HUES6 (cell line): ENCODE data around the gene NUMBL.

Experiments
- H3K27ac ChIP-seq: 2 replicates; pipeline ENCODE4 v1.7.0; 2013; ENCODE audit warnings: low read depth, mild to moderate bottlenecking, low read length, inconsistent platforms
- H3K27me3 ChIP-seq: 2 replicates; pipeline ENCODE4 v1.6.1; 2013; ENCODE audit warnings: low read length; ENCODE audit not compliant: control insufficient read depth, insufficient read depth
- H3K36me3 ChIP-seq: 2 replicates; pipeline ENCODE4 v1.6.1; 2013; ENCODE audit warnings: low read length; ENCODE audit not compliant: control insufficient read depth, insufficient read depth
- H3K4me1 ChIP-seq: 2 replicates; pipeline ENCODE4 v1.6.1; 2013; ENCODE audit warnings: low read length; ENCODE audit not compliant: control insufficient read depth, insufficient read depth
- H3K4me3 ChIP-seq: 2 replicates; pipeline ENCODE4 v1.5.1; 2013; ENCODE audit warnings: low read depth, low read length
- H3K9ac ChIP-seq: one replicate; pipeline ENCODE4 v1.6.1; 2013; ENCODE audit warnings: mild to moderate bottlenecking, low read length
- H3K9me3 ChIP-seq: 2 replicates; pipeline ENCODE4 v1.6.1; 2013; ENCODE audit warnings: low read depth, low read length; ENCODE audit not compliant: control insufficient read depth, insufficient read depth

The NUMBL gene

DNA sequence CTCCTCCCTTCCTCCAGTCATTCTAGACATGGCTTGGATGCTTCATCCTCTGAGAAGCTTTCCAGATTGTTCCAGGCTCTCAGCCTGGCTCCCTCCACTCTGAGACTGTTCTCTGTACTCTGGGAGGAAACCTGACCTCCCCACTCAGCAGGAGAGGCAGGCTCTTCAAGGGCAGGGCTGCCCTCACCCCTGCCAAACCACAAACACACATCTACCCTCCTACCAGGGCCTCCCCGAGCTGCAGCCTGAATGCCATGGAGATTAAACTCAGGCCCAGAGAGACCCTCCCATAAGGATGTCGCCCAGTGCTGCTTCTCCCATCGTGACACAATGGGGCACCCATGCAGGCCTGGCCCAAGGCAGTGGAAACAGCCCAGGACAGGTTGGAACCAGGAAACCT is 16.2 kb downstream of the NUMBL start:
- Histone ChIP-seq H3K9ac (no peak overlapping the region), H3K27ac (no peak overlapping the region), H3K4me1 (no peaks in the 10 kb centered on the region), H3K36me3 (peaks cover 86% of the 10 kb centered on the region), H3K27me3 (no peaks in the 10 kb centered on the region), H3K9me3 (no peaks in the 10 kb centered on the region), H3K4me3 (no peak overlapping the region)

DNA sequence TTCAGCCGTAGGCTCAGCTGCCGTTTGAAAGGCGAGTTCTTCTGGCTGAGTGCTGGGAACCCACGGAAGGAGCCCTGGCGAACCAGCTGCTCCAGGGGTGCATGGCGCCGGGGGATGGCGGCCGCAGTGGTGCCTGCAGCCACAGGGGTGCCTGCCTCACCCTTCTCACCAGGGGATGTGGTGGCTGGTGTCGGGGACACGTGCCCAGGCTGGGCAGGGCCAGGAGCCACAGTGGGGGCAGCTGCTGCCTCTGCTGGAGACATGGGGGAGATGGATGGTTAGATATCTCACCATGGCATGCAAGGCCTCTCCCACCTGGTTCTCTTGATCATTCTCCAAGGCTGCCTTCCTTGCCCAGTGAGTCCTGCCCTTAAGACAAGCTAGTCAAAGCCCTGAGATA is 17.1 kb downstream of the NUMBL start:
- Histone ChIP-seq H3K9me3 (no peaks in the 10 kb centered on the region), H3K4me3 (no peak overlapping the region), H3K27ac (no peak overlapping the region), H3K36me3 (peaks cover 88% of the 10 kb centered on the region), H3K9ac (no peak overlapping the region), H3K4me1 (no peaks in the 10 kb centered on the region), H3K27me3 (no peaks in the 10 kb centered on the region)

DNA sequence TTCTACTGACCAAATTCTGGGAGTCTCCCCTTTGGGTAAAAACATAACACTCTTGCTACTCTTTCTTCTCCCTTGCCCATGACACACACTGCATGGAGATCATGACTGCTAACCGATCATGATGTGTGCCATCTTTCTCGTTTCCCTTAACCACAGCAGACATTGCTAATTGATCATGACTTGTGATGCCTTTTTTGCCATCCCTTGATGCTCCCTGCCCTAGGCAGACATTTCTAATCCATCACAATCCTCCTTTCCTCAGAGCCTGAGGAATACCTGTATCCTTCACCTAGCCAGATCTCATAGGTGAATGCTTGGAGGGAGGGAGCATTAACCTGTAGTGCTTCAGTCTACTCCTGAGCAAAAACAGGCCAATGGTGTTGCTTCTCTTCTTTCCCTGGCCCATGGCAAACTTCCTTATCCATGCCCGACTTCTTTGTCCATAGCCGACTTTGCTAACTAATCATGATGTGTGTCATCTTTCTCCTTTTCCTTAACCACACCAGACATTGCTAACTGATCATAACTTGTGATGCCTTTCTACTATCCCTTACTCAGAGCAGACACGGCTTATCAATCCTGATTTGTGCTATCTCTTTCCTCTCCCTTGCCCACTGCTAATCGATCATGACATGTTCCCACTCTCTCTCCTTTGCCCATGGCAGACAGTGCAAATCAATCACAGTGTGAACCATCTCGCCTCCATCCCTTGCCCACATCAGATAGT is 17.7 kb downstream of the NUMBL start:
- Histone ChIP-seq H3K9ac (no peak overlapping the region), H3K4me3 (no peak overlapping the region), H3K27ac (no peak overlapping the region), H3K27me3 (no peaks in the 10 kb centered on the region), H3K4me1 (no peaks in the 10 kb centered on the region), H3K36me3 (peaks cover 88% of the 10 kb centered on the region), H3K9me3 (no peaks in the 10 kb centered on the region)

DNA sequence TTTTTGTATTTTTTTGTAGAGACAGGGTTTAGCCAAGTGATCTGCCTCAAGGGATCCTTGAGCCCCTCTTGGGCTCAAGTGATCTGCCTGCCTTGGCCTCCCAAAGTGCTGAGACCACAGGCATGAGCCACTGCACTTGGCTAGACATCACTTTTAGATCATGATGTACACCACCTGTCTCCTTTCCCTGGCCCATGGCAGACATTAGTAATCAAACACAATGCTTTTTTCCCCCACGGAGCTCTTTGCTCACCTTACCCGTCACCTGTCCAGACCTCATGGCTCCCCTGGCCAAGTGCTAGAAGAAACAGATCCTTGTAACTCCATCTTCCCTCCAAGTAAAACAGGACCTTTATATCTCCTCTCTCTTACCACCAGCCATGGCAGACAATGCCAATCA is 18.4 kb downstream of the NUMBL start:
- Histone ChIP-seq H3K4me3 (no peak overlapping the region), H3K27me3 (no peaks in the 10 kb centered on the region), H3K27ac (no peak overlapping the region), H3K36me3 (peaks cover 89% of the 10 kb centered on the region), H3K4me1 (no peaks in the 10 kb centered on the region), H3K9ac (no peak overlapping the region), H3K9me3 (no peaks in the 10 kb centered on the region)

DNA sequence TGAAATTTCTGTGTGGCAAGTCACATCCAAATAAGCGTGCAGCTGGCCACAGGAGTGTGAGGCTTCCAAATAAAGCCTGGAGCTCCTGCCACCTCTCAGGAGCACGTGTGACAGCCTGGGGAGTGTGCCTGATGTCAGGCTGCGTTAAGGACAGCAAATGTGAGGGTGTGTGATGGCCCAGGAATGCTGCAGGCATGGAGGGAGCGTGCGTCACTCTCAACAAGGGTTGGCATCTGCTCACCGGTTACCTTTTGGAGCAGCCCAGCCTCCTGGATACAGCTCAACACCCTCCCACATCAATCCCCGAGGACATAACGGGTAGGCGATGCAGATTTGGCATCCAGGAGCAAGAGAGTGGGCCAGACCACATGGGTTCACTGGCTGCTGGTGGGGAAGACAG is 19.0 kb downstream of the NUMBL start:
- Histone ChIP-seq H3K9me3 (no peaks in the 10 kb centered on the region), H3K36me3 (peaks cover 88% of the 10 kb centered on the region), H3K4me1 (no peaks in the 10 kb centered on the region), H3K27me3 (no peaks in the 10 kb centered on the region), H3K9ac (no peak overlapping the region), H3K4me3 (no peak overlapping the region), H3K27ac (no peak overlapping the region)

DNA sequence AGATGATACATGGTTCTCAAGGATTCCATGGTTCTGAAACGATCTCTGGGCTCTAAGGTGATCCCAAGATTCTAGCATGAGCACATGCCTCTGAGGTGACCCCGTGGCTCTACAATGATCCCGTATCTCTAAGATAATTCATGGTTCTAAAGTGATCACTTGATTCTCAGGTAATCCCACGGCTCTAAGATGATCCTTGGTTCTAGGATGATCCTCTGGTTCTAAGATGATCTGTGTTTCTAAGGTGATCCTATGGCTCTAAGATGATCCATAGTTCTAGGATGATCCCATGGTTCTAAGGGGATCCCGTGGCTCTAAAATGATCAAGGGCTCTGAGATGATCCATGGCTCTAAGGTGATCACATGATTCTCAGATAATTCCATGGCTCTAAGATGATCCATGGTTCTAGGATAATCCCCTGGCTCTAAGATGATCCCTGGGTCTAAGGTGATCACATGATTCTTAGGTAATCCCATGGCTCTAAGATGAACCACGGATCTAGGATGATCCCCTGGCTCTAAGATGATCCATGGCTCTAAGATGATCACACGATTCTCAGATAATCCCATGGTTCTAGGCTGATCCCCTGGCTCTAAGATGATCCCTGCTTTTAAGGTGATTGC is 21.3 kb downstream of the NUMBL start:
- no peak overlapping the region for H3K9ac ChIP-seq
- H3K27me3 ChIP-seq = no peaks in the 10 kb centered on the region
- no peaks in the 10 kb centered on the region for H3K9me3 ChIP-seq
- peaks cover 72% of the 10 kb centered on the region for H3K36me3 ChIP-seq
- H3K4me3 ChIP-seq = no peak overlapping the region
- no peak overlapping the region for H3K27ac ChIP-seq
- H3K4me1 ChIP-seq = no peaks in the 10 kb centered on the region

DNA sequence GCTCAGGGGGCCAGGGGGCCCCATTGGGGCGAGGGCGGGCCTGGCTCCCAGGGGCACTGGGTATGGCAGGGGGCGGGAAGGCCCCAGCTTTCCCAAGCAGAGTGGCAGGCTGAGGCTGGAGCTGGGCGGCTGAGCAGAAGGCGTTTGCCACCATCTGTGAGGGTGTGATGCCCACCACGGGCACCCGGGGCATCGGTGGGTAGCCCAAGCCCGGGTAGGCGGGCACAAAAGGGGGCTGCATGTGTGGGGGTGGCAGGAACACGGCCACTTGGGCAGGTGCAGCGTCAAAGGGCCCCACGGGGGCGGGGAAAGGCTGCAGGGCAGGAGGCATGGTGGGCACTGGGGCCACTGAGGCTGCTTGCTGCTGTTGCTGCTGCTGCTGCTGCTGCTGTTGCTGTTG is 22.8 kb downstream of the NUMBL start:
- Histone ChIP-seq H3K9ac (no peak overlapping the region), H3K36me3 (peaks cover 57% of the 10 kb centered on the region), H3K27me3 (no peaks in the 10 kb centered on the region), H3K27ac (no peak overlapping the region), H3K4me3 (no peak overlapping the region), H3K9me3 (no peaks in the 10 kb centered on the region), H3K4me1 (peaks cover 5% of the 10 kb centered on the region; the same call in 1 of the 2 replicates)

DNA sequence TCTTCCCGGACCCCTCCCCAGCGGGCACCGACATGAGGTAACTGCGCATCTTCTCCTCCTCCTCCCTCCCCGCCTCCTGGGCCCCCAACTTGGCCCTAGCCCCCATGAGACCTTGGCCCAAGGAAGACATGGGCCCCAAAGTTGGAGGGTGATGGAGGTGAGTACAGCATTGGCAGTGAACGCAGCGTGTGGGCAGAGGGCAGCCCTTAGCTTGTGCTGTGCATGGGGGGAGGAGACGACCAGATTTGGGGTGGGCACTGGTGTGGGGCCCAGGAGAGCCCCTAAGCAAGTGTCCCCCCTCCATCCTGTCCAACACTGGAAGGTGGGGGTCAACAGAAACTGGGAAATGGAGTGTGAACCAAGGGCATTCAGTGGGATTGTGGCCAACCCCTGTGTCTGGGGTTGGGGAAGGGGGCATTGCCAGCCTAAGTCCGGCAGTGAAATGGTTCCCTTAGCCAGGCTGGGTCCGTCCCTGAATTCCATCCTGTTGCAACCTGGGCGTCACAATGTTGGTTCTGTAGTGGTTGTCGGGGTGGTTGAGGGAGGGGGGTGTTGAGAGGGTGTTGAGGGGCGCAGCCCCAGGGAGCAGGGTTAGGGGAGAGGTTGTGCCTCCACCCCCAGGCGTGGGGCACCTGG is 23.5 kb downstream of the NUMBL start:
- peaks cover 5% of the 10 kb centered on the region; the same call in 1 of the 2 replicates for H3K4me1 ChIP-seq
- no peak overlapping the region for H3K9ac ChIP-seq
- peaks cover 50% of the 10 kb centered on the region for H3K36me3 ChIP-seq
- H3K27ac ChIP-seq = no peak overlapping the region
- no peak overlapping the region for H3K4me3 ChIP-seq
- H3K27me3 ChIP-seq = no peaks in the 10 kb centered on the region
- no peaks in the 10 kb centered on the region for H3K9me3 ChIP-seq

DNA sequence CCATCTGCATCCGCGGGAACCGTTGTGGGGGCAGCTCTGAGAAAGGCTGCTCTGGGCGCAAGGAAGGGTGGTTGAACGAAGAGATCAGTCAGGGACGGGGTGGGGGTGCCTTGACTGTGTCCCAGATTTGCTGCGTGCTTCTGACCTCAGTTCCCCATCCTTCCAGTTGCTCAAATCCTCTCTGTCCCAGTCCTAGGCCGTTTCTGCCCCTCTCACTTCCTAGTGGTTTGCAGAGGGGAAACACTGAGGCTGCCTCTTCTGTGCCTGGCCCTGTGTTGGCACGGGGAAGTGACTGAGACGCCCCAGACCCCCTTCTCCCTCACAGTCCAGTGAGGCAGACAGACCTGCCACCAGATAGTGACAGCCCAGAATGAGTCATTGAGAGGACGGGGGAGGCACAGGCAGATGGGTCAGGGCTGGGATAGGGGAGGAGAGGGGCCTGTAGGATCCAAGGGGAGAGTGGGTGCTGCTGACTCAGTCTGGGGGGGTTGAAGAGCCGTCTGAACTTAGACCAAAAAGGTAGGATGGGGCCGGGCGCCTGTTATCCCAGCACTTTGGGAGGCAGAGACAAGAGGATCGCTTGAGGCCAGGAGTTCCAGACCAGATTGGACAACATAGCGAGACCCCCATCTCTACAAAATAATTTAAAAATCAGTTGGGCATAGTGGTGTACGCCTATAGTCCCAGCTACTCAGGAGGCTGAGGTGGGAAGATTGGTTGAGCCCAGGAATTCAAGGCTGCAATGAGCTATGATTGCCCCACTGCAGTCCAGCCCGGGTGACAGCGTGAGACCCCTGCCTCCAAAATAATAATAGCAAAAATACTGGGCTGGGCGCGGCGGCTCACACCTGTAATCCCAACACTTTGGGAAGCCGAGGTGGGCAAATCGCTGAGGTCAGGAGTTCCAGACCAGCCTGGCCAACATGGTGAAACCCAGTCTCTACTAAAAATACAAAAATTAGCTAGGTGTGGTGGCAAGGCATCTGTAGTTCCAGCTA is 26.5 kb downstream of the NUMBL start:
- peaks cover 22% of the 10 kb centered on the region for H3K36me3 ChIP-seq
- no peaks in the 10 kb centered on the region for H3K9me3 ChIP-seq
- peaks cover 5% of the 10 kb centered on the region; the same call in 1 of the 2 replicates for H3K4me1 ChIP-seq
- H3K9ac ChIP-seq = peak overlapping the region; percentile 50
- H3K4me3 ChIP-seq = peak overlapping the region; percentile 73
- H3K27me3 ChIP-seq = no peaks in the 10 kb centered on the region
- no peak overlapping the region for H3K27ac ChIP-seq

DNA sequence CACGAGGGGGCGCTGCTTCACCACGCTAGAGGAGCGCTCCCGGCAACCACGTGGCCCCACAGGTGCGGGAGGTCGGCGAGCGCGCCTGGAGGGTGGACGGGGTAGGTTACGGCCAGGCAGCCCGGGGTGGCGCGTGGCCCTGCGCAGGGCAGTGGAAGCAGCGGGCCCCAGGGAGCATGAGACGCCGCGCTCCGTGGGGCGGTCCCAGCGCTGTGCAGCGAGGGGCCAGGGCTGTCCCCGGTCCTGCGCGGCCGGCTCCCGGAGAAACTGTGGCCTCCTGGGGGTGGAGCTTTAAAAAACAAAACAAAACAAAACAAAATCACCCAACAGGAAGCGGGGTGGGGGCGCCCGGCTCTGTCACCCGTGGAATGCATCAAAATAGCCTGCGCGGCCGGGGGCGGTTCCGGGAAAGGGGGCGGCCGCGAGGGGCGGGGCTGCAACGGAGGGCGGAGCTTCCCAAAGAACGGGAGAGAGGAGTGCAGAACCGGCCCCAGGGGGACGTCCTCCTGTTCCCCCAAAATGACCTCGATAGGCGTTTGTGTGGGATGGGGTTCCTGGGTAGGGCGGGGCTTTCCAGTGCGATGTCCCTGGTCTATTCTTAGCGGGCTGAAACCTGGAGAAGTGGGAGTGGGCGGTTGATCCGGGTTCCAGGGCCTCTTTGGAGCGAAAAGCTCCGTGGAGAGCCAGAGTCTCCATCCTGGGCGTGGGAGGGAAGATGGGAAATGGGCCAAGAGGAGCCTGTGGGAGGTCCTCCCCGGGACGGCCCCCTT is 27.3 kb downstream of the NUMBL start:
- H3K36me3 ChIP-seq = peaks cover 14% of the 10 kb centered on the region
- H3K9ac ChIP-seq = peak overlapping the region; percentile 61
- H3K4me3 ChIP-seq = peak overlapping the region; percentile 73
- H3K9me3 ChIP-seq = no peaks in the 10 kb centered on the region
- no peaks in the 10 kb centered on the region for H3K27me3 ChIP-seq
- peaks cover 5% of the 10 kb centered on the region; the same call in 1 of the 2 replicates for H3K4me1 ChIP-seq
- no peak overlapping the region for H3K27ac ChIP-seq
